Stimulated activated CD8-positive, alpha-beta memory T cell treated with anti-CD3 and anti-CD28 coated beads, Interleukin-12 subunit alpha, Interleukin-12 subunit beta, amount 100 ng/mL, for 4 hours (primary cell): ENCODE results near the gene MBOAT1.
A peak's percentile ranks its signal among the peaks of the same experiment; 100 is the strongest.
"Not testable (repeated sequence)": the region's sequence is repeated elsewhere in the genome, so short reads cannot be mapped to it uniquely, and the experiment has no call there.

Source experiments
- DNase-seq: peaks from one replicate; pipeline ENCODE4 v3.0.0-alpha.2; 2020; ENCODE audit warnings: low read depth

The MBOAT1 gene, protein sequence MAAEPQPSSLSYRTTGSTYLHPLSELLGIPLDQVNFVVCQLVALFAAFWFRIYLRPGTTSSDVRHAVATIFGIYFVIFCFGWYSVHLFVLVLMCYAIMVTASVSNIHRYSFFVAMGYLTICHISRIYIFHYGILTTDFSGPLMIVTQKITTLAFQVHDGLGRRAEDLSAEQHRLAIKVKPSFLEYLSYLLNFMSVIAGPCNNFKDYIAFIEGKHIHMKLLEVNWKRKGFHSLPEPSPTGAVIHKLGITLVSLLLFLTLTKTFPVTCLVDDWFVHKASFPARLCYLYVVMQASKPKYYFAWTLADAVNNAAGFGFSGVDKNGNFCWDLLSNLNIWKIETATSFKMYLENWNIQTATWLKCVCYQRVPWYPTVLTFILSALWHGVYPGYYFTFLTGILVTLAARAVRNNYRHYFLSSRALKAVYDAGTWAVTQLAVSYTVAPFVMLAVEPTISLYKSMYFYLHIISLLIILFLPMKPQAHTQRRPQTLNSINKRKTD

DNA sequence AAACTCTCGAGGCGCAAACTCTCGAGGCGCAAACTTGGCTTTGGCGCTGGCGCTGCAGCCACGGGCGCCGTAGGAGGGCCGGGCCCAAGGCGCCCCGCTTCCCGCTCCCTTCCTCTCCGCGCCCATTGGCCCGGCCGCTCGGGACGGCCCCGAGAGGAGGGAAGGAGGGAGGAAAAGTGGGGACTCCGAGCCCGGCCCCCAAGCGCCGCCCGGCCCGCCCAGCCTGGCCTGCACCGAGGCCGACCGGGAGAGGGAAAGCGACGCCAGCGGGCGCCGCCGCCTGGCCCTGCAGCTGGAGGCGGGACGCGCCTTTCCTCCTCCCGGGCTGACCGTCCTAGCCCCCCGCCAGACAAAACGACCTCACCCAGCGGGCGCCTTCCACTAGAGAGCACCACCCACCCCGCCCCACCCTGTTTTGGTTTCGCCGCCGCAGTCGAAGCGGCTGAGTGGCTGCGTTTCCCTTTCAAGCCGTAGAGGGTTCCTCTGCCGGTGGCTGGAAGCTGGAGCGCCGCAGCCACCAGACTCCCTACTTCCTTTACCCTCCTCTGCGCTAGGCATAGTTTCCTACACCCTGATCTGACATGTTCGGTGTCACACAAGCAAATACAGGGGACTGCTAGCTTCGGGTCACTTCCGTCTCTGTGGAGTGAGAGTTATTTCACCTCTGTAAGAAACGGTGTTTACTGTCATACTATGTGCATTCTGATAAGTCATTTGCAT, at the start of gene MBOAT1:
Gene MBOAT1 (minus strand): TSS at position 78 of the 720 bp plus-strand sequence. CDS start 235 bp downstream, outside the sequence.
- peak; percentile 31 for DNase-seq

DNA sequence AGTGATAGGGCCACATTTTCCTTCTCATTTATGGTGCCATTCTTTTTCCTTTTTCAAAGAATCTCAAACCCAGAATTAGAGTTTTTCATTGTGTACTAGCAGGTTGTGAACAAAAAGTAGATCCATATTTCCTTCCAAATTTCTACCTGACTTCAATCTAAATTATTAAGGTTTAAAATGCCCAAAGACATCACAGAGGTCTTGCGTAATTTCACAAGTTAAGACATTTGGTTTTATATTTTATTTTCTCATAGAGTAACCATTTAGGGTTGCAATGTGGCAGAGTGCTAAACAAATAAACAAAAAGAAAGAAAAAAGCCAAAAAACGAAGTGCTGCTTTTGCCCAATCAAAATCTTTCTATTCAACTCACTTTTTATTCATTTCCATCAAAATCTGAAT, 49.4 kb upstream of the MBOAT1 start:
- no peak for DNase-seq

DNA sequence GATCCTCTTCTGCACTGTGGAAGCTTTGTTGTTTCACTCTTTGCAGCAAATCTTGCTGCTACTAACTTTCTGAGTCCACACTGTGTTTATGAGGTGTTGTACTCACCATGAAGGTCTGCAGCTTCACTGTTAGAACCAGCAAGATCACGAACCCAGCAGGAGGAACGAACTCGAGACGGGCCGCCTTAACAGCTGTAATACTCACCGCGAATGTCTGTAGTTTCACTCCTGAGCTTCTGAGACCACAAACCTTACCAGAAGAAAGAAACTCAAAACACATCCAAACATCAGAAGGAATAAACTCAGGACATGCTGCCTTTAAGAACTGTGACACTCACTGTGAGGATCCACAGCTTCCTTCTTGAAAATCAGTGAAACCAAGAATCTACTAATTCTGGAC, 48.1 kb upstream of the MBOAT1 start:
- DNase-seq: no peak

DNA sequence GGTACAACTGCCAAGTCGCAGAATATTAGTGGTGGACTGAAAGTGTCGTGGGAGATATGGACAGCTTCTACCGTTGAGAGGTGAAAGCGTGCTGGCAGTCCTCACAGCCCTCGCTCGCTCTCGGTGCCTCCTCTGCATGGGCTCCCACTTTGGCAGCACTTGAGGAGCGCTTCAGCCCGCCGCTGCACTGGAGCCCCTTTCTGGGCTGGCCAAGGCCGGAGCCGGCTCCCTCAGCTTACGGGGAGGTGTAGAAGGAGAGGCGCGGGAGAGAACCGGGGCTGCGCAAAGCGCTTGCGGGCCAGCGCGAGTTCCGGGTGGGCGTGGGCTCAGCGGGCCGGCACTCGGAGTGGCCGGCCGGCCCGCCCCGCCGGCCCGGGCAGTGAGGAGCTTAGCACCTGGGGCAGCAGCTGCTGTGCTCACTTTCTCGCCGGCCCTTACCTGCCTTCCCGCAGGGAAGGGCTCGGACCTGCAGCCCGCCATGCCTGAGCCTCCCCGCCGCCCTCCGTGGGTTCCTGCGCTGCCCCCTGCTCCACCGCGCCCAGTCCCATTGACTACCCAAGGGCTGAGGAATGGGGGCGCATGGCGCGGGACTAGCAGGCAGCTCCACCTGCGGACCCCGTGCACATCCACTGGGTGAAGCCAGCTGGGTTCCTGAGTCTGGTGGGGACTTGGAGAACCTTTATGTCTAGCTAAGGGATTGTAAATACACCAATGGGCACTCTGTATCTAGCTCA, 47.2 kb upstream of the MBOAT1 start:
- no peak for DNase-seq

DNA sequence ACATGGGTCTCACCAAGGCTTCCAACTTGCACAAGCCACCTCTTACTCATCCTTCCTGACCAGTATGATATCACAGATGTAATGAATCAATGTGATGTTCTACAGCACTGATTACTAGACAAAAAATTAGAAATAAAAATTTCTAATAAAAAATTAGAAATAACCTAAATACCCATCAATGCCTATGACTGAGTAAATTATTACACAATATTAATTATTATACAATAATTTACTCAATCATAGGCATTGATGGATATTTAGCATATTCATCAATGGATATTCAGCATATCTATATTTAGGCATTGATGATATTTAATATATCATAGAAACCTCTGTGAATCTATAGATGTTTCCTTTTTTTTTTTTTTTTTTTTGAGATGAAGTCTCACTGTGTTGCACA, 43.2 kb upstream of the MBOAT1 start:
- no peak for DNase-seq

DNA sequence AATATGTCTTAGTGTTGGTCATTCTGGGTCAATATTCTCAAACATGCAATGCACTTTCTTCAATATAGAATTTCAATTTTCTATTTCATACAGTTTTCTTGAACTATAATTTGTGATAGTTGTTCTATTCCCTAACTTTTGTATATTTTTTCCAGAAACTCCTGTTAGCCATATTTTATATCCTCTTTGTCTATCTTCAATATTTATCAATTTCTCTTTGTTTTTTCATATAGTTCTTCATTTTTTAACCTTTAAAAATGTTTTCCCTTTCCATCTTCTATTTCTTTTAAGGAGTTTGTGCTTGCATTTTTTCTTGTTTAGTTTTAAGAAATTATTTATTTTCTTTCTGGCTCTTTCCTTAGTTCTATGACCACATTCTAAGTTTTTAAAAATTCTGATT, 42.0 kb upstream of the MBOAT1 start:
- DNase-seq: no peak

DNA sequence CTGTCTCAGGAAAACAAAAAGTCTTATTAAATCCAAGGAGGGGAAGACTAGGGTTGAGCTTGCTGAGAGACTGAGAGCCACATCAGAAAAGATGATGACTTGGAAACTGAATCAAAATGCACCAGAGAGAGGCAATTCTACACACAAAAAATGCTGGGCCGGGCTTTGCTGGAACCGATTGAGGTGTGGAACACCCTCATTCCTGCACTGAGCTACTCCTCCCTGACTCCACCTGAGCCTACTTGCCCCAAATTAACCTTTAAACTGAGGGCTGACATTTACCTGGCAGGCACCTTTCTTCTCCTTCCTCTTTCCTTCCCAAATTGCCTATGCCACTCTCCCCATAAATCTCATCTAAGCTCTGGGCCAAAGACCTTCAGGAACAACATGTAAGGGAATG, 40.8 kb upstream of the MBOAT1 start:
- DNase-seq: no peak

DNA sequence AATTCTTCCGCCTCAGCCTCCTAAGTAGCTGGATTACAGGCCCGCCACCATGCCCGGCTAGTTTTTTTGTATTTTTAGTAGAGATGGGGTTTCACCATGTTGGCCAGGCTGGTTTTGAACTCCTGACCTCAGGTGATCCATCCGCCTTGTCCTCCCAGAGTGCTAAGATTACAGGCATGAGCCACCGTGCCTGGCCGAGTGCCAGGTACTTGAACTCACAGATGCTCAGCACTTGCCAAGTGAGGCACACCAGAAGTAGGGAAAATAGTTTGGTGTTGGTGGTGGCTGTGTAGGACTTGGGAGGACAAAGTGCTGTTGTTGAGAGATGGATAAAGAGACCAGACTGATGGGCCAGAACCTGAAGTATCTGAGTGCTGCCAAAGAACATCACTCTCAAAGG, 40.0 kb upstream of the MBOAT1 start:
- DNase-seq: no peak

DNA sequence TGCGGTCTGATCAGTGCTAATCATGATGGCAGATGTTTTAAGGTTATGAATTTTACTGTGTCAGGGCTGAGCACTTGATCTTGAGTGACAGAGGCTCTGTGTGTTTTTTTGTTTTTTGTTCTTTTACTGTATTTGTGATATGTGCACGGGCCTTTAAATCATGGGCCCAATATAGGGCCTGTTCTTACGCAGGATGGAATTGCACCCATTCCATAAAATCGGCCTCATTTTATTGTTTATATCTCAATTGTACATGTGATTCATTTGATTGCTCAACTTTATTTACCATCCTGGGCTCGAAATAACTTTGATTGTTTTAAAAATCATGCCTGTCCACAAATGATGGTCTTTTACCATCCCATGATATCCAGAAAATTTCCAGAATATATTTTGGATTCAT, 39.3 kb upstream of the MBOAT1 start:
- DNase-seq: no peak

DNA sequence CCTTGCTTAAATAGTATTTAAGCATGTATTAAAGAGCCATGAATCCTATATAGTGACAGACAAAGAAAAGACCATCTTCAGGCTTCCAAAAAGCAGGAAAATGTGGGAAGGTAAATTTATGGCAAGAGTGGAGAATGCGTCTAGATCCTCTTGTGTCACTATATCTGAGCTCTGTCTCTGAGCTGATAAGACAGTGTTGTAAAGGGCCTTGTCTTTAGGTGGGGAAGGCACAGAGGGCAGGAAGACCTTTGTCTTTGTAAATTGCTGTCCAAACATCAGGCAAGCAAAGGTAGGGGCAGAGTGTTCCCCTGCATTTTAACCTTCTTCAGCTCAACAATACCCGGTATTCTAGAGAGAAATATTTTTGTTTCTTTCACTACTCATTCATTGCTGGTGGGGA, 33.9 kb upstream of the MBOAT1 start:
- DNase-seq: no peak

DNA sequence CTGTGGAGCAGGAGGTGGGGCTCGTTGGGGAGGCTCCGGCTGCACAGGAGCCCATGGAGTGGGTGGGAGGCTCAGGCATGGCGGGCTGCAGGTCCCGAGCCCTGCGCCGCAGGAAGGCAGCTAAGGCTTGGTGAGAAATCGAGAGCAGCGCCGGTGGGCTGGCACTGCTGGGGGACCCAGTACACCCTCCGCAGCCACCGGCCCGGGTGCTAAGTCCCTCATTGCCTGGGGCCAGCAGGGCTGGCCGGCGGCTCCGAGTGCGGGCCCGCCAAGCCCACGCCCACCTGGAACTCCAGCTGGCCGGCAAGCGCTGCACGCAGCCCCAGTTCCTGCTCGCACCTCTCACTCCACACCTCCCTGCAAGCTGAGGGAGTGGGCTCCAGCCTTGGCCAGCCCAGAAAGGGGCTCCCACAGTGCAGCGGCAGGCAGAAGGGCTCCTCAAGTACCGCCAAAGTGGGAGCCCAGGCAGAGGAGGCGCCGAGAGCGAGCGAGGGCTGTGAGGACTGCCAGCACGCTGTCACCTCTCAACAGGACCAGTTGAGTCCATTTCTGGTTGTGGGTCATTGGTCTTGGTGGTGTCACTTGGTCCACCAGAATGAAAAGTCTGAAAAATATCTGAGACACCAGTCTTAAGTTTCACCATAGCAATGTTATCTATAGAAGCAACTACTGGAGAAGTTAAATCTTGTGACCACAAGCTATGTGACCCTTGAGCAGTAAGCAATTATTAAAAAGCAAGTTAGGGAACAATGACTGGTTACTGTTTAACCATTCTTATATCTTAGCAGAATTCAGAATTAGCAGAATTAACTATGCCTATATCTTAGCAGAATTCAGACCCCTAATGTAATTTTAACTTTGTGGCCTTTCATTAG, 32.8 kb upstream of the MBOAT1 start:
- DNase-seq: not testable (repeated sequence)

DNA sequence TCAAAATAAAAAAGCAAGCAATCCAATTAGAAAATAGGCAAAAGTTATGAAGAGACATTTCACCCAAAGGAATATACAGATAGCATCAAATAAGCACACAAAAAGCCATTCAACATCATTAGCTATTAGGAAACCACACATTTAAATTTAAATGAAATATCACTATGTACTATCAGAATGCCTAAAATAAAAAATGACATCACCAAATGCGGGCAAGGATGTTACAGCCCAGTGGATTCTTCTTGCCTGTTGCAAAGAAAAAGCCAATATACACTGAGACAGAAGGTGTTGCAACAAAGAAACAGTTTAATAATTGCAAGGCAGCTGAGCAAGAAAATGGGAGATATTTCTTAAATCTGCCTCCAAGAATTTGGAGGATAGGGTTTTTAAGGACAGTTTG, 31.0 kb upstream of the MBOAT1 start:
- DNase-seq: no peak

DNA sequence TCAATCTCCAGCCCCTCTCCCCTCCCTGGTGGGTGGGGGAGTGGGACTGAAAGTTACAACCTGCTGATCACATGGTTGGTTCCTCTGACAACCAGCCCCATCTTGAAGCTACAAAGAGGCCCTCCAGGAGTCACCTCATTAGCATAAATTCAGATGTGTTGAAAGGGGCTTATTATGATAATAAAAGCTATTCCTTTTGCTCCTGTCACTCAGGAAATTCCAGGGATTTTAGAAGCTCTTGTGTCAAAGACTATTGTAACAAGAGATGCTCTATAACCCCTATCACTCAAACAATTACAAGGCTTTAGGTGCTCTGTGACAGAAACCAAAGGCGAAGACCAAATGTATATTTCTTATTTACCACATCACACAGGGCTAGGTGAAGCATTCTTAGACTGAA, 30.1 kb upstream of the MBOAT1 start:
- no peak for DNase-seq

DNA sequence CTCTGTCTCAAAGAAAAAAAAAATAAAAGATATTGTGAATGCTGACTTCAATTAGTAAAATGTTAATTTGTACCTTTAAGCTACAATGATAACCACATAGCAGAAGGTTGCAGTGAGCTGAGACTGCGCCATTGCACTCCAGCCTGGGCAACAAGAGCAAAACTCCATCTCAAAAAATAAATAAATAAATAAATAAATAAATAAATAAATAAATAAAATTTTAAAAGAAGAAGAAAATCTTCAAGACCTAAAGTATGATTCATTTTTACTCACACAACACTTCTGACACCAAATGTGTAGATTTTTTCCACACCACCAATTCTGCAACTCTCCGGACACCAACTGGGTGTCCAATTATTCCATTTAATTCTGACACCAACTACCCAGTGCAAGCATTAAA, 28.8 kb upstream of the MBOAT1 start:
- no peak for DNase-seq

DNA sequence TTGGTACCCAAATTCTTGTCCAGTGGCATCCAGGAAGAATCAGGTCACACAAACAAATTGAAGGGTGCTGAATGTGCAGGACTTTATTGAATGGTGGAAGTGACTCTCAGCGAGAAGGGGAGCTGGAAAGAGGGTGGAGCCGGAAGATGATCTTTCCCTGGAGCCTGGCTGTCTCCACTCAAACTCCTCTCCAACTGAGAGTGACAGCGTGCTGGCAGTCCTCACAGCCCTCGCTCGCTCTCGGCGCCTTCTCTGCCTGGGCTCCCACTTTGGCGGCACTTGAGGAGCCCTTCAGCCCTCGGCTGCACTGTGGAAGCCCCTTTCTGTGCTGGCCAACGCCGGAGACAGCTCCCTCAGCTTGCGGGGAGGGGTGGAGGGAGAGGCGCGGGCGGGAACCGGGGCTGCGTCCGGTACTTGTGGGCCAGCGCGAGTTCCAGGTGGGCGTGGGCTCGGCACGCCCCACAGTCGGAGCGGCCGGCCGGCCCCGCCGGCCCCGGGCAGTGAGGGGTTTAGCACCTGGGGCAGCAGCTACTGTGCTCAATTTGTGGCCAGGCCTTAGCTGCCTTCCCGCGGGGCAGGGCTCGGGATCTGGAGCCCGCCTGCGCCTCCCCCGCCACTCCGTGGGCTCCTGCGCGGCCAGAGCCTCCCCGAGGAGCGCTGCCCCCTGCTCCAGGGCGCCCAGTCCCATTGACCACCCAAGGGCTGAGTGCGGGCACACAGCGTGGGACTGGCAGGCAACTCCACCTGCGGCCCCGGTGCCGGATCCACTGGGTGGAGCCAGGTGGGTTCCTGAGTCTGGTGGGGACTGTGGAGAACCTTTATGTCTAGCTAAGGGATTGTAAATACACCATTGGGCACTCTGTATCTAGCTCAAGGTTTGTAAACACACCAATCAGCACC, 26.7 kb upstream of the MBOAT1 start:
- DNase-seq: no peak

DNA sequence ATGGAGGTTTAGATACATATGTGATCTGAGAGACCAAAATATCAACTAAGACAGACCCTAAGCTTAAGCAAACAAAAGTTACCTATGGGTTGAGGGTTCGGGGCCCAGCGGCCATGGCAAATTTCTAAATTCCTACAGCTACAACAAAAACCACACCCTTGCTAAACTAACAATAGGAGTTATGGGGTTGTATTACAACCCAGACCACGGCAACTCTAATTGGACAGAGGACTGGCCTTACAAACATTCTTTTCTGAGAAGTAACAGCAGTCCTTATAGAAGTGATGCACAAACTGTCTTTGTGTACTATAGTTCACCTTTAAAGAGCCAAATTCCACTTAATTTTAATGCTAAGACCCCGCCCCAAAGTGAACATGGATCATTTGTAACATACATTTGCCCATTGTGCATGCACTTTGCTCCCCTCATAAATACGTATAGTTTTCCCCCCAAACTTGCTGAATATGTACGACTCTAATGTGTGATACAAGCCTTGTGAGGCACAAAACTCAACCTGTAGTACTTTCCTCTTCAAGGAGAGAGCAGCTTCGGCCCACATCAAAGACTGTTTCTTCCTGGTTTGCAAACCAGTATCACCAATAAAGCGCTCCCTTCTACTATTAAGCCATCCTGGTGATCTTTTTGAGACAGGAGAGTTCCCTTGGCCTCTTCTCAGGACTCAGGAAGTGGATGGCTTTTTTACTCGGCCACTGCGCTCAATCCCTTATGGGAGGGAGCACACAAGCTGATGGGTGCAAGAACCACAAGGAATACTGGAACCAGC, 25.6 kb upstream of the MBOAT1 start:
- no peak for DNase-seq

DNA sequence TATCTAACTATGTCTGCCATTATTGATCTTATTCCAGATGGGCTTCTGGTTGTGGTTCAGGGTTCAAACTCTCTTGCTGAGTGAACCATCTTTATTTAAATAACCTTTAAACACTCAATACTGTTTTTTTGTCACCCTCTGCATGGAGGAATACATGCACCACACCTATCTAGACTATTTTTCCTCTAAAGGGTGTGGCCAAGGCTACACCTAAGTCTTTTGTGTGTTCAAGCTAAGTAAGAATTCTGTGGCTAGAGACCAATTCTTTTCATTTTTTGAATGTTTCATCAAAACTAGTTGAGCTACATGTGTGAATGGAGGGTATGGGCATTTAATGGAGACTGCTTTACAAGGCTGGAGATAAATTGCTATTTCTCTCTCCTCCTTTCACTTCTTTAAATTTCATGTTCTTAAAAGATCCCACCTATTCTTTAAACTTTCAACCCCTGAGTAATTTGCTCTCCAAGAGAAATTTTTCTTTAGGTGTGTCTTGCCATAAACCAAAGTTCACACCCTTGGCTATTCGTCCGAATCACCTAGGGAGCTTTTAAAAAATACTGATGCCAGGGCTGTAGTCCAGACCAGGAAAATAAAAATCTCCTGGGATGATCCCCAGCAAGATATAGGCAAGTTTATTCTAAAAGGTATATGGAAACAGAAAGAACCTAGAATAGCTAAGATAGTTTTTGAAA, 24.8 kb upstream of the MBOAT1 start:
- DNase-seq: no peak

DNA sequence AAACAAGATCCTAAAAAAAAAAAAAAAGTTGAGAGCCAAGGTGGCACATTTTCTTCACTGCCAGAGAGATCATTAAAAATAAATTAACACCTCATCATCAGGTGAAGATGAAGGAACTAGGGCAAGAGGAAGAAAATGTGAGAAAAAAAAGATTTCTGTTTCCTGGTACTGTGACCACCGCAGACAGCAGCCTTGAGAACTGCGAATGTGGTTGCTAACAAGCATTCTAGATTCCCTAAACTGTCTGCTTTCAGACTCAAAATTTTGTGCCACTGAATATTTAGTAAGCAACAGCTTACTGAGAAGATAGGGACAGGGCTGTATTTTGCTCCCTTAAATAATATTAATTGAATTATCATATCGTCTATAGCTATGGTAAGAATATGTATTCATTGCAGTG, 24.1 kb upstream of the MBOAT1 start:
- no peak for DNase-seq

DNA sequence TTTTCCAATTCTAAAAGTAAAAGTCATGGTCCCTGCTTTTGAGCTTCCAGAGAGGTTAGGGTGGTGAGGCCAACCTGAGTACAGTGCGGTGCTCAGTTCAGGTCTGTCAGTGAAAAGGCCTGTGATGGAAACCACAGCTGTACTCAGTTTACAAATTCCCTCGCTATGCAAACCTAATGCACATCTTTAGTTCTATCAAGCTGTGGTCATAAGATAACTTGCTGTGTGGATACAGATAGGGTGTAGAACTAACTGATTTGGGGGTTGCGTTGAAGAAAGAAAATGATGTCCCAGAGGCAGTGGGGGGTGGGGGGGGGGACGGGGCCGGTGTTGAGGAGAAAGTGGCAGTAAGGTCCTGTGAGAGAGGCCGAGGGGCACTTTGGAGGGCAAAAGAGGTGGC, 22.8 kb upstream of the MBOAT1 start:
- DNase-seq: no peak
